ENCODE results near the gene CIC. TPM values are rescaled to one million over a fixed set of nuclear protein-coding genes. Genes with fewer than 3 reads are reported as not detected.

The CIC gene
- total and polyA plus RNA-seq, 9 of the 15 experiments (the other 6 are each of a cell fraction or from before 2014, with no cell fraction given): 0.07 to 44.7 (median 8.6) TPM

DNA sequence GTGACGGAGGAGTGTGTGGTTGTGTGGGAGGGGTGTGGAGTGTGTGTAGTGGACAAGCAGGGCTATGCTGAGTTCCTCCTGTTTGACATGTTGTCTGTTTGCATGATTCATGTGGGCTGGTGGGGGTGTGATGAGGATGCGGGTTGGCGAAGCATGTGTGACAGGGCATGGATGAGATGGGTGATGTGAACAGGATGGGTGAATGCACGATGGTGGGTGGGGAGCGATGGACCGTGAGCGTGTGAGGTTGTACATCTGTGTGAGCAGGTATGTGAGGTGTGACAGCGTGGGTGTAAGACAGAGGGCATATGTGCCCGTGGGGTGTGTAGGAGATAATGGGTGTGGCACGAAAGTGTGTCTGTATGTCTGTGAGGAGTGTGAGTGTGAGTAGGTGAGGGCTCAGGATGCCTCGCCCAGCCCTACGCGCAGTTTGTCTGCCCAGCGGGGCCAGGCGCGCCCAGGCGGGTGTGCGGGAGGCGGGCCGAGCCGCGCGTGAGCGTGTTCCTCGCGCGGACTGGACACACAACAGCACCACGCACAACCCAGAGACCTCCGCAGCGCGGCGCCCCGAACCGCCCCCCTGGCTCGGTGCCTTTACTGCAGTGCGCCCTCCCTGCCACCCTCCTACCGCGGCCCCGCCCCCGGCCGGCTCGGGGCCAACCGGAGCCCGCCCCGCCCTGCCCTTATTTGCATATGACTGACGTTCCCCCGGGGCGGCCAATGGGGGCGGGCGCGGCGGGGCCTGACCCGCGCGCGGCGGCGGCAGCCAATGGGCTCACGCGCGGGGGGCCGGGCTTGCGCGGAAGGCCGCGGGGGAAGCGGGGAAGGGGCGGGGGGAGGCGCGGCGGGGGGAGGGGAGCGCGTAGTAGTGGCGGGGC is 14.4 kb downstream of the CIC start (continued):
- peak; percentile 40; the same call in 1 of the 2 replicates for TF ChIP-seq MYNN (IDR thresholded peaks at IDR 0.05)
- TF ChIP-seq MYNN (CRISPR knock-in tag; IDR thresholded peaks at IDR 0.05): no peak
- TF ChIP-seq SP1 (CRISPR knock-in tag; IDR thresholded peaks at IDR 0.05): peak; percentile 44; the same call in 1 of the 2 replicates
- TF ChIP-seq ATF7 (IDR thresholded peaks at IDR 0.05): 0 out of 2 replicates have a peak, but pooled peaks have one; percentile 21
- peak; percentile 64 for TF ChIP-seq POLR2A (conservative IDR thresholded peaks at IDR 0.05)
- TF ChIP-seq, protein P1, sequence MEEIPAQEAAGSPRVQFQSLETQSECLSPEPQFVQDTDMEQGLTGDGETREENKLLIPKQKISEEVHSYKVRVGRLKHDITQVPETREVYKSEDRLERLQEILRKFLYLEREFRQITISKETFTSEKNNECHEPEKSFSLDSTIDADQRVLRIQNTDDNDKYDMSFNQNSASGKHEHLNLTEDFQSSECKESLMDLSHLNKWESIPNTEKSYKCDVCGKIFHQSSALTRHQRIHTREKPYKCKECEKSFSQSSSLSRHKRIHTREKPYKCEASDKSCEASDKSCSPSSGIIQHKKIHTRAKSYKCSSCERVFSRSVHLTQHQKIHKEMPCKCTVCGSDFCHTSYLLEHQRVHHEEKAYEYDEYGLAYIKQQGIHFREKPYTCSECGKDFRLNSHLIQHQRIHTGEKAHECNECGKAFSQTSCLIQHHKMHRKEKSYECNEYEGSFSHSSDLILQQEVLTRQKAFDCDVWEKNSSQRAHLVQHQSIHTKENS (CRISPR knock-in tag; IDR thresholded peaks at IDR 0.05): no peak
- TF ChIP-seq NBN (IDR thresholded peaks at IDR 0.05; ENCODE audit: low read depth): peak; percentile 56; the same call in 1 of the 2 replicates
- peak; percentile 88 for TF ChIP-seq MEIS2 (IDR thresholded peaks at IDR 0.05; ENCODE audit: partially characterized antibody)
- peak; percentile 61; the same call in 1 of the 2 replicates for TF ChIP-seq MTA3 (IDR thresholded peaks at IDR 0.05; ENCODE audit: borderline replicate concordance)
- no peak for TF ChIP-seq SAP30 (IDR thresholded peaks at IDR 0.05; ENCODE audit: borderline replicate concordance, insufficient read depth, low read depth, low read length, poor library complexity, severe bottlenecking)
- TF ChIP-seq, protein P2, sequence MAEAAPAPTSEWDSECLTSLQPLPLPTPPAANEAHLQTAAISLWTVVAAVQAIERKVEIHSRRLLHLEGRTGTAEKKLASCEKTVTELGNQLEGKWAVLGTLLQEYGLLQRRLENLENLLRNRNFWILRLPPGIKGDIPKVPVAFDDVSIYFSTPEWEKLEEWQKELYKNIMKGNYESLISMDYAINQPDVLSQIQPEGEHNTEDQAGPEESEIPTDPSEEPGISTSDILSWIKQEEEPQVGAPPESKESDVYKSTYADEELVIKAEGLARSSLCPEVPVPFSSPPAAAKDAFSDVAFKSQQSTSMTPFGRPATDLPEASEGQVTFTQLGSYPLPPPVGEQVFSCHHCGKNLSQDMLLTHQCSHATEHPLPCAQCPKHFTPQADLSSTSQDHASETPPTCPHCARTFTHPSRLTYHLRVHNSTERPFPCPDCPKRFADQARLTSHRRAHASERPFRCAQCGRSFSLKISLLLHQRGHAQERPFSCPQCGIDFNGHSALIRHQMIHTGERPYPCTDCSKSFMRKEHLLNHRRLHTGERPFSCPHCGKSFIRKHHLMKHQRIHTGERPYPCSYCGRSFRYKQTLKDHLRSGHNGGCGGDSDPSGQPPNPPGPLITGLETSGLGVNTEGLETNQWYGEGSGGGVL (CRISPR knock-in tag; IDR thresholded peaks at IDR 0.05): no peak
- TF ChIP-seq SRSF9 (IDR thresholded peaks at IDR 0.05; ENCODE audit: borderline replicate concordance, low read depth, low read length): no peak
- no peak for TF ChIP-seq ZNF121 (CRISPR knock-in tag; conservative IDR thresholded peaks at IDR 0.05)
- TF ChIP-seq EHMT2 (IDR thresholded peaks at IDR 0.05): 0 out of 2 replicates have a peak, but pooled peaks have one; percentile 31
- TF ChIP-seq RB1 (IDR thresholded peaks at IDR 0.05; ENCODE audit: low read depth): peak; percentile 33
